ENCODE results near the gene NR2C2. TPM values are rescaled to one million over a fixed set of nuclear protein-coding genes. Genes with fewer than 3 reads are reported as not detected.
"Not testable (repeated sequence)": the region's sequence is repeated elsewhere in the genome, so short reads cannot be mapped to it uniquely, and the experiment has no call there.

NR2C2 gene
- total RNA-seq, 1 experiment from 2014 or later: 38.5 TPM

GRCh38 chr3:14902719-14903118, 44.7 kb upstream of the NR2C2 start:
- Histone ChIP-seq H3K23ac (ENCODE audit: insufficient read length, low read depth, low read length) (no peak overlapping the region), H3T11ph (ENCODE audit: low read length) (no peak overlapping the region), H3K23me2 (ENCODE audit: insufficient read length, low read depth, low read length, poor library complexity, severe bottlenecking) (no peaks in the 10 kb centered on the region), H3K9ac (ENCODE audit: extremely low read depth, insufficient read length, low read length) (no peak overlapping the region), H2BK15ac (ENCODE audit: low read depth, low read length) (no peak overlapping the region), H3K27me3 (ENCODE audit: insufficient read depth, low read length) (no peaks in the 10 kb centered on the region), H2BK5ac (ENCODE audit: insufficient read length, low read length) (no peak overlapping the region), H4K20me1 (ENCODE audit: control insufficient read depth, insufficient read depth, insufficient read length) (no peaks in the 10 kb centered on the region), H3K4me1 (ENCODE audit: insufficient read depth, low read length) (peaks cover 2% of the 10 kb centered on the region; the same call in 1 of the 2 replicates), H4K8ac (replicated peaks; ENCODE audit: insufficient read length, low read depth, low read length) (no peak overlapping the region), H2BK120ac (ENCODE audit: low read depth, low read length, poor library complexity, severe bottlenecking) (no peak overlapping the region), H3K4ac (ENCODE audit: low read depth, low read length) (no peak overlapping the region), H2AFZ (ENCODE audit: low read length) (no peak overlapping the region), H3K79me2 (ENCODE audit: insufficient read depth, low read length) (no peaks in the 10 kb centered on the region), H3K18ac (ENCODE audit: insufficient read length, low read depth, low read length) (no peak overlapping the region), H3K14ac (ENCODE audit: insufficient read depth, low read length) (no peak overlapping the region; the same call in 1 of the 2 replicates), H2BK20ac (ENCODE audit: low read depth, low read length, poor library complexity, severe bottlenecking) (no peak overlapping the region), H4K91ac (ENCODE audit: insufficient read length, low read depth, low read length) (no peak overlapping the region), H3K9me3 (ENCODE audit: control insufficient read depth, low read depth, low read length) (no peaks in the 10 kb centered on the region), H4K5ac (ENCODE audit: insufficient read length, low read depth, low read length) (no peak overlapping the region), H2BK12ac (ENCODE audit: insufficient read length, low read depth, low read length) (no peak overlapping the region), H2AK5ac (ENCODE audit: insufficient read length, low read length) (no peak overlapping the region), H3K27ac (ENCODE audit: insufficient read length, low read depth, low read length) (no peak overlapping the region), H3K56ac (ENCODE audit: insufficient read length, low read depth, low read length) (no peak overlapping the region), H3K79me1 (ENCODE audit: insufficient read depth, low read depth, low read length, poor library complexity, severe bottlenecking) (no peaks in the 10 kb centered on the region), H3K4me2 (ENCODE audit: insufficient read depth, insufficient read length, low read length) (no peak overlapping the region)
- no peak for TF ChIP-seq CTCF (conservative IDR thresholded peaks at IDR 0.05)
- WGBS (ENCODE audit: extremely low coverage, insufficient read length, low lambda C conversion rate): no CpG with 5 or more reads among the region's 7 CpGs
- no peak for DNase-seq
- peaks cover 9 to 10% of the 10 kb centered on the region in 2 experiments for H3K9me3 Mint-ChIP-seq
- no peak overlapping the region for H3K27ac Mint-ChIP-seq
- H3K4me1 Mint-ChIP-seq: peaks cover 33 to 35% of the 10 kb centered on the region in 2 experiments
- H3K27me3 Mint-ChIP-seq (ENCODE audit: low read depth): peaks cover 5% of the 10 kb centered on the region
- peaks cover 7 to 21% (median 19%) of the 10 kb centered on the region in 3 experiments; a peak in 6 of 7 replicates for H3K36me3 Mint-ChIP-seq (ENCODE audit: insufficient read depth in 1 of 3, low read depth in 3 of 3)
- no peak overlapping the region for H3K4me3 Mint-ChIP-seq

- H3K18ac ChIP-seq (ENCODE audit: insufficient read length, low read depth, low read length); H3K79me2 ChIP-seq (ENCODE audit: insufficient read depth, low read length); H4K8ac ChIP-seq (replicated peaks; ENCODE audit: insufficient read length, low read depth, low read length); H3K23ac ChIP-seq (ENCODE audit: insufficient read length, low read depth, low read length); H3K14ac ChIP-seq (ENCODE audit: insufficient read depth, low read length); H3K4me1 ChIP-seq (ENCODE audit: insufficient read depth, low read length); H2AK5ac ChIP-seq (ENCODE audit: insufficient read length, low read length); H3K79me1 ChIP-seq (ENCODE audit: insufficient read depth, low read depth, low read length, poor library complexity, severe bottlenecking); H3K27ac Mint-ChIP-seq; H3K4me3 Mint-ChIP-seq; DNase-seq; H4K5ac ChIP-seq (ENCODE audit: insufficient read length, low read depth, low read length); H3K9ac ChIP-seq (ENCODE audit: extremely low read depth, insufficient read length, low read length); H3K4ac ChIP-seq (ENCODE audit: low read depth, low read length); H3K4me2 ChIP-seq (ENCODE audit: insufficient read depth, insufficient read length, low read length); H3K9me3 ChIP-seq (ENCODE audit: control insufficient read depth, low read depth, low read length); H4K91ac ChIP-seq (ENCODE audit: insufficient read length, low read depth, low read length); H2BK120ac ChIP-seq (ENCODE audit: low read depth, low read length, poor library complexity, severe bottlenecking); H4K20me1 ChIP-seq (ENCODE audit: control insufficient read depth, insufficient read depth, insufficient read length); H3K27me3 ChIP-seq (ENCODE audit: insufficient read depth, low read length); H2BK20ac ChIP-seq (ENCODE audit: low read depth, low read length, poor library complexity, severe bottlenecking); H3K27ac ChIP-seq (ENCODE audit: insufficient read length, low read depth, low read length); H3K23me2 ChIP-seq (ENCODE audit: insufficient read length, low read depth, low read length, poor library complexity, severe bottlenecking); H2BK12ac ChIP-seq (ENCODE audit: insufficient read length, low read depth, low read length); H3K27me3 Mint-ChIP-seq (ENCODE audit: low read depth); H3T11ph ChIP-seq (ENCODE audit: low read length); H2AFZ ChIP-seq (ENCODE audit: low read length); H3K56ac ChIP-seq (ENCODE audit: insufficient read length, low read depth, low read length); H2BK5ac ChIP-seq (ENCODE audit: insufficient read length, low read length); H2BK15ac ChIP-seq (ENCODE audit: low read depth, low read length): not testable (repeated sequence)
- no CpG with 5 or more reads among the region's 3 CpGs for WGBS (ENCODE audit: extremely low coverage, insufficient read length, low lambda C conversion rate)
- H3K36me3 Mint-ChIP-seq (ENCODE audit: insufficient read depth in 1 of 3, low read depth in 3 of 3): peaks cover 7 to 21% (median 19%) of the 10 kb centered on the region in 3 experiments; a peak in 6 of 7 replicates
- H3K9me3 Mint-ChIP-seq: peaks cover 9 to 10% of the 10 kb centered on the region in 2 experiments
- peaks cover 30 to 32% of the 10 kb centered on the region in 2 experiments for H3K4me1 Mint-ChIP-seq
These were observed 43.9 kb upstream of the NR2C2 start for GRCh38 chr3:14903501-14903900.

All from H9 (cell line).